HG02885 (cell line): ENCODE data around the gene MYO9A.

Source experiments
- ATAC-seq: cut with Tn5 transposase; IDR thresholded peaks from one replicate; pipeline ENCODE4 v1.9.1; 2021; ENCODE audit warnings: mild to moderate bottlenecking; ENCODE audit not compliant: unreplicated experiment, poor library complexity

Gene MYO9A

DNA sequence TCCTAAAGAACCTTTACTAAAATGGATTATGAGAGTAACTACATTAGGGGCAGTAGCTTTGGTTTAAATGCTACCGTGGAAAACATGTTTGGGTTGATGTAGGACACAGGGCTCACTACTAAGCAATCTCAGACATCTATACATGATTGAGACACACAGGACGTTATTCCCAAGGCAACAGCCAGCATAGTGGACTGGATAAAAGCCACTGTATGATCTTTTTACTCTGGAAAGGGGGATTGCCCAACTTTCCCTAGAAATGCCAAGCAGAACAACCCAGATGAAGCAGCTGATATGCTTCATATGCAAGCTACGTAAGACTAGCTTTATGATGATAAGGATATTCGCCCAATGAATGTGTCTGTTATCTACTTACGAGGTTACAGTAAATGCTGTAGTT is 144.6 kb downstream of the MYO9A start:
- no peak for ATAC-seq

GRCh38 chr15:71971905-71972304 is 146.0 kb downstream of the MYO9A start:
- ATAC-seq: no peak

- no peak for ATAC-seq
Observed at GRCh38 chr15:71970435-71970834, 147.5 kb downstream of the MYO9A start.

DNA sequence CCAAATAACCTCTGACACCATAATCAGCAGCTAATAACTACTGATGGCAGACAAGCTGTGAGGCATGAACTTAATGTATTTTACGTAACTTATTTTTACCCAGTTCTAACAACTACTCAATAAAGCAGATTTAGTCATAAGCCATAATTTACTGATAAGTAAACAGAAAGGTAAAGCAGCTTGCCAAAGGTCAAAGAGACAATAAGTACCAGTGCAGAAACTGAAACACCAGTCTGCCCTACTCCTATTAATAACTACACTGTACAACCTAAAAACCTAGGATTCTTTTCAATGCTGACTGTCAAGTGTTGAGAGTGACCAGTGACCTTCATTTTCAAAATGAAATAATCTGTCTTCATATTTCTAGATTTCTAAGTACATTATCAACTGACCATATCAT is 155.4 kb downstream of the MYO9A start:
- ATAC-seq: no peak

- ATAC-seq: no peak
Observed at GRCh38 chr15:71957026-71957425, 160.9 kb downstream of the MYO9A start.

GRCh38 chr15:71951134-71951533 is 166.8 kb downstream of the MYO9A start:
- no peak for ATAC-seq

- ATAC-seq: no peak
Observed at GRCh38 chr15:71945012-71945411, 172.9 kb downstream of the MYO9A start.

- ATAC-seq: no peak
Observed at GRCh38 chr15:71943806-71944205, 174.1 kb downstream of the MYO9A start.

GRCh38 chr15:71939981-71940588 is 177.9 kb downstream of the MYO9A start:
- no peak for ATAC-seq

- no peak for ATAC-seq
Observed at GRCh38 chr15:71937650-71938311, 180.2 kb downstream of the MYO9A start.

DNA sequence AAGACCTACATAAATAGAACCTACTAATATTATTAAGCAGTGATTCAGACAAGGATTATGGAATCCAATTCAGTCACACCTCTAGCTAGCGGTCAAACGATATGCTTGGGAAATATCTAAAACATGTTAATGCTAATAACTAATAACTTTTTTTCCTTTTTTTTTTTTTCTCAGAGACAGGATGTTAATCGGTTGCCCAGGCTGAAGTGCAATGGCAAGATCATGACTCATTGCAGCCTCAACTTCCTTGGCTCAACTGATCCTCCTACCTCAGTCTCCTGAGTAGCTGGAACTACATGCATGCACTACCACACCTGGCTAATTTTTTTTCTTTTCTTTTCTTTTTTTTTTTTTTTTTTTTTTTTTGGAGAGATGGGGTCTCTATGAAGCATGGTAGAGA is 183.5 kb downstream of the MYO9A start:
- no peak for ATAC-seq

GRCh38 chr15:71932689-71933088 is 185.3 kb downstream of the MYO9A start:
- no peak for ATAC-seq

DNA sequence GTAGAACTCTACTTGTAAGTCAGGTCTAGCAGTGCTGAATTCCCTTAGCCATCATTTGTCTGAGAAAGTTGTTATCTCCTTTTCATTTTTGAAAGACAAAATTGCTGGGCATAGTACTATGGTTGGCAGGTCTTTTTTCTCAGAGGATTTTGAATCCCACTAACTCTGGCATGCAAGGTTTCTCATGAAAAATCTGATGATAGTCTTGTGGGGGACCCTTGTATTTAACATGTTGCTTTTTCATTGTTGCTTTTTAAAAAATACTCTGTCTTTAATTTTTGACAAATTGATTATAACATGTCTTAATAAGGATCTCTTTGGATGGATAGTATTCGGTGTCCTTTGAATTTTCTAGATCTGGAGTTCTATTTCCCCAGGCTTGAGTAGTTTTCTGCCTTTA is 186.7 kb downstream of the MYO9A start:
- no peak for ATAC-seq

- ATAC-seq: no peak
Observed at GRCh38 chr15:71925145-71925544, 192.8 kb downstream of the MYO9A start.

- ATAC-seq: no peak
Observed at GRCh38 chr15:71921191-71921590, 196.8 kb downstream of the MYO9A start.

GRCh38 chr15:71920573-71920972 is 197.4 kb downstream of the MYO9A start:
- no peak for ATAC-seq

DNA sequence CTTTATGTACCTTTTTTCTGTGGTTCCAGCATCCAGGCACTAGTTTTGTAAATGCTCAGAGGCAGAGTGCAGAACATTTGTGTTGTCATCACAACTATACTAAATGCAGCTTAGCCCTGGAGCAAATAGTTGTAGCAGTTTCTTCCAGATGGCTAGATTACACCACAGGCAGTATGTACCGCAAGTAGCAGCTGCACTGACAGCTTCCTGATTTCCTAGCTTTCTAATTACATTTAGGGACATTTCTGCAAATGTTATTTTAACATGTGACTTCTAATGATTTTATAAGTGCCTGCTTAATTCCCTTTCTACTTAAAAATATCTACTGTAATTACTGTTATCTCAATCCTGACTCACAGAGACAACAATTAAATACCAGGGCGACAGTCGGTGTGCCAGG is 201.1 kb downstream of the MYO9A start:
- no peak for ATAC-seq

DNA sequence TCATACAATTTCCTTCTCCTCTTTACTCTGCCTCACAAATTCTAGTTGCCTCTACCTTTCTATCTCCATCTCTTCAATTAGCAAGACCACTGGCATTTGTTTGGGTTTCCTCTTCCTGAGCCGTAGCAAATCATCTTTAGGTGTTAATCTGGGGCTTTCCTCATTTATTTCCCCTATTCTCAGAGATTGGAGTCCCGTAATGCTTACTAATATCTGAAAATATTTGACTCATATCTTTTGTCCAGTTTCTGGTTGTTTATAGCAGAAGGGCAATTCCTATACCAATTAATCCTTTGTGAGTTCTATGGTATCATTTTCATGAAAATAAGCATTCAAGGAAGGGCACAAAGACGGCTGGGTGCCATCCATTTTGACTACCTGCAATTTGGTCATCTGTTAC is 203.9 kb downstream of the MYO9A start:
- ATAC-seq: no peak

DNA sequence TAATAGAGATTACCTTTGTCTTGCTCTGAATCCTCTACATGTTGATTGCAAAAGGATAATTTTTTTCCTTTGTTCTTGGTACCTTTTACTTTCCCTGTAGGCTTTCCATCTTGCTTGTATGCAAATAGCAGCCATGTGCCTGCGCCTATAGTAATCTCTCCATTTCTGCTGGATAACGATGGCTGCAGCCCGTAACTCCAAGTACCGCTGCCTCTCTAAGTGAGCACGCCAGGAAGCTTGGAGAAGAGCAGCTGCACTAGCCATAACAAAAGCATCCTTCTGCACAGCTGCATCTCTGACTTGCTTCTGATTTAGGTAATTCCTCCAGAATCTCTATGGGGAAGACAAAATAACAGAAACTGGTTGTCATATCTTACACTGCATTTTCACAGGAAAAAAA is 218.3 kb downstream of the MYO9A start:
- no peak for ATAC-seq

DNA sequence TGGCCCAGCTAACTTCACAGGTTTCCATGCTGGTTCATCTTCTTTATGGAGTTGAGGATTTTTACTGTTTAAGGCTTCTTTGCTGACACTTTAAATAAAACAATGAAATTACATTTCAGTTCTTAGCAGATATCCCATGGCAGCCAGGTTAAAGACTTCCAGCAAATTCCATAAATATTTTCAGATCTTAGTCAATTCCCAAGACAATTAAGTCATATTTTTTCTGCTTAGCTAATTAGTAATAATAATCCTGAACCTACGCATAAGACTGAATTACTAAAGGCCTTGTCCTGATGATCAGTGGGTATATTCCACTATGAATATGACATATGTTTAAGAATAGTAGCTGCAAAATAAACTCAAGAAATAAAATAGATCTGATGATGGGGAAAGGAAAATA is 224.3 kb downstream of the MYO9A start:
- no peak for ATAC-seq

- ATAC-seq: no peak
Observed at GRCh38 chr15:71892335-71892734, 225.6 kb downstream of the MYO9A start.

GRCh38 chr15:71891026-71891425 is 226.9 kb downstream of the MYO9A start:
- no peak for ATAC-seq
